LHCN-M2 (cell line): ENCODE data around the gene CDT1. TPM values are rescaled to one million over a fixed set of nuclear protein-coding genes. Genes with fewer than 3 reads are reported as not detected.

Experiments
- DNase-seq: peaks from one replicate; pipeline ENCODE4 v3.0.0-alpha.2; 2012; ENCODE audit warnings: low read depth
- polyA plus RNA-seq: library from polyadenylated mRNA; unstranded; fragments of >200 nt; gene quantifications from one replicate; pipeline ENCODE4 v1.2.1, GENCODE V29; 2012; ENCODE audit warnings: missing spikeins
- total RNA-seq: library from RNA; depleted of rRNA; stranded (reverse); fragments of >200 nt; gene quantifications from 2 replicates; pipeline ENCODE4 v1.2.3, GENCODE V29; 2014; rRNA removed

CDT1 gene
- 44.9 and 53.4 TPM in 2 replicates for total RNA-seq
- polyA plus RNA-seq: 17.3 TPM

GRCh38 chr16:88803264-88803987 lies at the start of gene CDT1:
CDT1 (plus strand) TSS chr16:88803789; CDS start chr16:88803832, 43 bp downstream.
- peak; percentile 76 for DNase-seq

- DNase-seq: no peak
Measured at GRCh38 chr16:88754109-88754911, 49.3 kb upstream of the CDT1 start.

GRCh38 chr16:88754912-88755744 lies 48.5 kb upstream of the CDT1 start:
- DNase-seq: no peak

- DNase-seq: no peak
Measured at GRCh38 chr16:88755745-88756443, 47.7 kb upstream of the CDT1 start.

- DNase-seq: no peak
Measured at GRCh38 chr16:88758227-88758943, 45.2 kb upstream of the CDT1 start.

- DNase-seq: no peak
Measured at GRCh38 chr16:88758944-88759244, 44.7 kb upstream of the CDT1 start.

- no peak for DNase-seq
Measured at GRCh38 chr16:88759245-88759975, 44.2 kb upstream of the CDT1 start.

GRCh38 chr16:88759976-88760350 lies 43.6 kb upstream of the CDT1 start:
- DNase-seq: no peak

- no peak for DNase-seq
Measured at GRCh38 chr16:88760424-88761142, 43.0 kb upstream of the CDT1 start.

GRCh38 chr16:88761143-88761534 lies 42.5 kb upstream of the CDT1 start:
- DNase-seq: no peak

GRCh38 chr16:88761830-88762229 lies 41.8 kb upstream of the CDT1 start:
- no peak for DNase-seq

GRCh38 chr16:88762258-88762870 lies 41.2 kb upstream of the CDT1 start:
- no peak for DNase-seq

- DNase-seq: no peak
Measured at GRCh38 chr16:88762941-88763340, 40.6 kb upstream of the CDT1 start.

- no peak for DNase-seq
Measured at GRCh38 chr16:88763502-88764053, 40.0 kb upstream of the CDT1 start.

GRCh38 chr16:88764080-88764479 lies 39.5 kb upstream of the CDT1 start:
- no peak for DNase-seq

- no peak for DNase-seq
Measured at GRCh38 chr16:88764913-88765349, 38.7 kb upstream of the CDT1 start.

GRCh38 chr16:88766975-88767374 lies 36.6 kb upstream of the CDT1 start:
- DNase-seq: no peak

- no peak for DNase-seq
Measured at GRCh38 chr16:88767546-88768070, 36.0 kb upstream of the CDT1 start.
